ENCODE data around the gene GDF2. TPM values are rescaled to one million over a fixed set of nuclear protein-coding genes. Genes with fewer than 3 reads are reported as not detected.

The GDF2 gene
- total RNA-seq, 2 donors from 2014 or later, result not detected

GRCh38 chr10:47278152-47278473, 44.1 kb upstream of the GDF2 start:
- Histone ChIP-seq H3K4me3 (no peak overlapping the region), H3K9me3 (no peaks in the 10 kb centered on the region), H3K4me1 (ENCODE audit: control insufficient read depth in 1 of 2, low read depth in 2 of 2) (no peaks in the 10 kb centered on the region), H3K27me3 (replicated peaks; ENCODE audit: insufficient read depth) (no peaks in the 10 kb centered on the region), H3K27ac (no peak overlapping the region), H3K36me3 (no peaks in the 10 kb centered on the region)
- TF ChIP-seq CTCF (IDR thresholded peaks at IDR 0.05), result no peak
- ATAC-seq (ENCODE audit: insufficient number of reproducible peaks, low FRiP score, low read depth) (no peak), DNase-seq (ENCODE audit: low spot score) (no peak)

- ATAC-seq (ENCODE audit: insufficient number of reproducible peaks, low FRiP score, low read depth), result no peak
- no peaks in the 10 kb centered on the region for H3K36me3 ChIP-seq
- no peaks in the 10 kb centered on the region for H3K9me3 ChIP-seq
- H3K4me1 ChIP-seq (ENCODE audit: control insufficient read depth in 1 of 2, low read depth in 2 of 2), result no peaks in the 10 kb centered on the region
- H3K27me3 ChIP-seq (replicated peaks; ENCODE audit: insufficient read depth), result no peaks in the 10 kb centered on the region
- H3K27ac ChIP-seq, result no peak overlapping the region
- DNase-seq (ENCODE audit: low spot score), result no peak
- TF ChIP-seq CTCF (IDR thresholded peaks at IDR 0.05), result no peak
- no peak overlapping the region for H3K4me3 ChIP-seq
Observed at GRCh38 chr10:47278720-47279119, 43.5 kb upstream of the GDF2 start.

- H3K9me3 ChIP-seq, result no peaks in the 10 kb centered on the region
- H3K4me1 ChIP-seq (ENCODE audit: control insufficient read depth in 1 of 2, low read depth in 2 of 2), result no peaks in the 10 kb centered on the region
- no peak for DNase-seq (ENCODE audit: low spot score)
- no peaks in the 10 kb centered on the region for H3K27me3 ChIP-seq (replicated peaks; ENCODE audit: insufficient read depth)
- no peak for ATAC-seq (ENCODE audit: insufficient number of reproducible peaks, low FRiP score, low read depth)
- H3K27ac ChIP-seq, result no peak overlapping the region
- H3K4me3 ChIP-seq, result no peak overlapping the region
- no peaks in the 10 kb centered on the region for H3K36me3 ChIP-seq
- no peak for TF ChIP-seq CTCF (IDR thresholded peaks at IDR 0.05)
Observed at GRCh38 chr10:47279276-47279675, 43.0 kb upstream of the GDF2 start.

GRCh38 chr10:47282005-47282656, 40.1 kb upstream of the GDF2 start:
- ATAC-seq (ENCODE audit: insufficient number of reproducible peaks, low FRiP score, low read depth) (no peak), DNase-seq (ENCODE audit: low spot score) (no peak)
- Histone ChIP-seq H3K36me3 (no peaks in the 10 kb centered on the region), H3K27me3 (replicated peaks; ENCODE audit: insufficient read depth) (no peaks in the 10 kb centered on the region), H3K9me3 (no peaks in the 10 kb centered on the region), H3K27ac (no peak overlapping the region), H3K4me3 (no peak overlapping the region), H3K4me1 (ENCODE audit: control insufficient read depth in 1 of 2, low read depth in 2 of 2) (peaks cover 5 to 12% of the 10 kb centered on the region in 2 donors)
- TF ChIP-seq CTCF (IDR thresholded peaks at IDR 0.05), result no peak

GRCh38 chr10:47282657-47283018, 39.6 kb upstream of the GDF2 start:
- H3K36me3 ChIP-seq, result no peaks in the 10 kb centered on the region
- DNase-seq (ENCODE audit: low spot score), result no peak
- H3K4me3 ChIP-seq, result no peak overlapping the region
- no peak for ATAC-seq (ENCODE audit: insufficient number of reproducible peaks, low FRiP score, low read depth)
- peaks cover 5 to 17% of the 10 kb centered on the region in 2 donors for H3K4me1 ChIP-seq (ENCODE audit: control insufficient read depth in 1 of 2, low read depth in 2 of 2)
- no peaks in the 10 kb centered on the region for H3K27me3 ChIP-seq (replicated peaks; ENCODE audit: insufficient read depth)
- TF ChIP-seq CTCF (IDR thresholded peaks at IDR 0.05), result no peak
- H3K27ac ChIP-seq, result no peak overlapping the region
- no peaks in the 10 kb centered on the region for H3K9me3 ChIP-seq

Data from thoracic aorta (tissue), 2 donors.